ENCODE measurements around the gene C8B.

The C8B gene

DNA sequence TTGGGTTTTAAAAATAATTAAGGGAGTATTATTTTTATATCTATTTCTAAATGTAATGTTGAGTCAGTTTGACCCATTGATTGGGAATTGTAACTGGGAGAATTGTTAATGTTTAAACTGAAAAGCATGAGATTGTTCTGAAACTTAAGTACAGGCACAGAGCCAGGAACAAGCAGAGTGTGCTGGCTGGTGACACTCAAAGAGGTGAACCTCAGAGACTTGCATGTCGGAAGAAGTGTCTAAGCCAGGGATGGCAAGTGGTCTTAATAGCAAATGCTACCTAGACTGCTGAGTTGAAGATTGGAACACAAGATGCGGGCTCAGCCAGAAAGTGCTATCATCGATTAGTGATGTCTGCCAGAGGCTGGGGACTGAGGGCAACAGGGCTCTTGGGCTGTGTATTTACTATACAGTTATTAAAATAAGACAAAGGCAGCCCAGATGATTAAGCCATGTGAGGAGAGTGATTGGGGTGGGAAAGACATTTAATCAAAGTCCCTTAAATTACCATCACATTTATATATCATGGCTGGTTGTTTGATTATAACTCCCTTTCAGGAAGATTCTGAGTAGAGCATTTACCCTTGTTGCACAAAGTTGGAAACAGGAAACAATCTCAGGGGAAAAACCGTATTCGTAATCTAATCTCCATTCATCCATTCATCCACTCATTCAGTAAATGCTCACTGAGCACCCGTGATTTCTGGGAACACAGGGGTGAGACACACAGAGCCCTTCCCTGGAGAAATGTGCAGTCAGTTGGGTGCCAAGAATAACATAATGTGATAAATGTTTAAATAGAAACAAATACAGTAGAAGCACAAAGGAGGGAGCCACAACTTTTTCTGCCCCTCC is 68.4 kb downstream of the C8B start:
- DNase-seq: no peak

DNA sequence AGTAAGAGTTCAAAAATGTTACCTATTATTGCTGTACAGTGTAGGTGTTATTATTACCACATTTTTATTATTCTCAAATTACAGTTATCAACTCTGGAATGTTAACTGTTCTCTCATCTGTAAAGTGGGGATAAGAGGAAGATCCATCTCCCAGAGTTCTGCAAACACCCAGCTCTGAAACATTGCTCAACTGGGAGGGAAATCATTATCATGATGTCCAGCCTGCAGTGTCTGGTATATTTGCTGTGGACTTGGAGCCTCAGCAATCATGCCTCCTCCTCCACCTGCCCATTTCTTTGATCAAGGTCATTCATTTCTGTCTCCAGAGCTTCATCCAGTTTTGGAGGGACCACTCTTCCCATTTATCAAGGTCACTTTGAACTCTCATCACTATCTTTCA is 71.8 kb downstream of the C8B start:
- no peak for DNase-seq

DNA sequence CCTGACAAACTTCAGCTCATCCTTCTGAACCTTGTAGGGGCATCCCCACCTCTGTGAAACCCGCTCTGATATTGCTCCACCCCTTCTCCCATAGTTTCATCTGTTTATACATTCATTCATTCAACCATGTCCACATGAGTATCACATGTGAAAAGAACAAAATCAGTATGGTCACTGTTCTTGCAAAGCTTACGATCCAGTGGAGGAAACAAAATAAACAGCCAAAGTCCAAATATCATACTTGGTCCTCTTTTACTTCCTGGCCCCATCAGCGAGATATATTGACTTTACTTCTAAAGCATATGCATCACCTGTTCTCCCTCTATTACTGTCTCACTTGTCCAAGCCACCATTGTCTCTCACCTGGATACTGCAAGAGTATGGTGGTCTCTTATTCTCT is 75.6 kb downstream of the C8B start:
- DNase-seq: no peak

DNA sequence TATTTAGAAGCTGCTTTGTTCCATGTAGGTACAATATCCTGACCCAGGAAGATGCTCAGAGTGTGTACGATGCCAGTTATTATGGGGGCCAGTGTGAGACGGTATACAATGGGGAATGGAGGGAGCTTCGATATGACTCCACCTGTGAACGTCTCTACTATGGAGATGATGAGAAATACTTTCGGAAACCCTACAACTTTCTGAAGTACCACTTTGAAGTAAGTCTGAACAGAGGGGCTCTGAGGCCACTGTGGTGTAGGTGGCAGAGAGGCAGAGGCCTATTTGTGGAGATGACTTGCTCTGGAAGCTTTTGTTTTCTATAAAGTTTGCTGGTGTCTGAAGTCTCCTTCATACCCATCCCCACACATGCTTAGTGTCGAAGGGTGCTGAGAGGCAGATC is 84.4 kb downstream of the C8B start:
- no peak for DNase-seq

DNA sequence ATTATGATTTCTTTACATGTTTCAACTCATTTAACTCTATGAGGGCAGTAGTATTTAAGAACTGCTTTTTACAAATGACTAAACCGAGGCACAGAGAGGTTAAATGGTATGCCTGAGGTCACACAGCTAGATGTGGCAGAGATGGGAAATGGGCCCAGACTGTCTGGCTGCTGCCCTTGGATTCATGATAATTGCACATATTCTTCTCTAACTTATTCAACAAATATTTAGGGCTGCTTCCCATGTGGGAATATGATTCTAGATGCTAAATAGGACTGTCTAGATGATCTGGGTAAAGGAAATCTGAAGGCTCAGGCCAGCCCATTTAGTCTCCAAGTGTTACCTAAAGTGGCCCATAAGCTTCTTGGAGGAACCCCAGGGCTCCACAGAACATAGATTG is 85.0 kb downstream of the C8B start:
- no peak for DNase-seq

Measured in SW 1271 (cell line).